ENCODE results near the gene TFAP2A.

TFAP2A gene

GRCh38 chr6:10382322-10382721, 32.6 kb downstream of the TFAP2A start:
- no peak for DNase-seq

GRCh38 chr6:10381830-10382208, 33.1 kb downstream of the TFAP2A start:
- no peak for DNase-seq

GRCh38 chr6:10381133-10381829, 33.6 kb downstream of the TFAP2A start:
- DNase-seq: no peak

- DNase-seq: no peak
Observed at GRCh38 chr6:10375391-10375969, 39.4 kb downstream of the TFAP2A start.

- DNase-seq: no peak
Observed at GRCh38 chr6:10373642-10374359, 41.1 kb downstream of the TFAP2A start.

- no peak for DNase-seq
Observed at GRCh38 chr6:10369896-10370295, 45.0 kb downstream of the TFAP2A start.

- no peak for DNase-seq
Observed at GRCh38 chr6:10368861-10369260, 46.0 kb downstream of the TFAP2A start.

GRCh38 chr6:10363911-10364310, 51.0 kb downstream of the TFAP2A start:
- DNase-seq: no peak

- DNase-seq: no peak
Observed at GRCh38 chr6:10362300-10362699, 52.6 kb downstream of the TFAP2A start.

GRCh38 chr6:10361428-10361827, 53.4 kb downstream of the TFAP2A start:
- DNase-seq: no peak

- DNase-seq: no peak
Observed at GRCh38 chr6:10359581-10359980, 55.3 kb downstream of the TFAP2A start.

GRCh38 chr6:10355115-10355702, 59.7 kb downstream of the TFAP2A start:
- no peak for DNase-seq

- DNase-seq: no peak
Observed at GRCh38 chr6:10351791-10352190, 63.1 kb downstream of the TFAP2A start.

GRCh38 chr6:10350720-10351119, 64.2 kb downstream of the TFAP2A start:
- no peak for DNase-seq

GRCh38 chr6:10347561-10348327, 67.1 kb downstream of the TFAP2A start:
- no peak for DNase-seq
